ENCODE results near the gene DYNLT2.

Gene DYNLT2

DNA sequence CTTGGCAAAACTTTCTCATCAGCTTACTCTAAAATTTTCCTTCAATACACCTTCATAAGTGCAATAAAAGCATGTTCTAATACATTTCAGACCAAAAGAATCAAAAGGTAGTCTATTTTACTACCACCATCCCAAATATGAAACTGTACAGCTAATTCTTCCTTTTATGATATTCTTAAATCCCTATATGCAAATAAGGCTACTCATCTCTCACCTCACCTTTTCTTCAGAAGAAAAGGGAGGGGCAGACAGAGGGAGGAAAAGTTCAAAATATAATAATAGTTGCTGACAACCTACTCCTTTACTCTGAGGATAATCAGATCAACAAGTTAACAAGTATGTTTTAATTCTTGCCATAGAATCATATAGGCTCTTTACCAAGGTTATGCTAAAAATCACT, 42.1 kb downstream of the DYNLT2 start:
- Histone ChIP-seq H2BK15ac (ENCODE audit: low read length) (no peak overlapping the region), H2BK5ac (ENCODE audit: low read length) (no peak overlapping the region), H4K8ac (ENCODE audit: low read depth, low read length) (no peak overlapping the region), H2BK12ac (ENCODE audit: low read length) (no peak overlapping the region), H3K27ac (replicated peaks; ENCODE audit: low read length) (no peak overlapping the region), H3K23ac (ENCODE audit: low read depth, low read length, poor library complexity) (no peak overlapping the region), H3K4ac (ENCODE audit: low read length) (no peak overlapping the region), H2AFZ (ENCODE audit: low read length) (no peak overlapping the region), H3K27me3 (ENCODE audit: control insufficient read depth in 3 of 3, insufficient read depth in 3 of 3, low read depth in 1 of 3, low read length in 3 of 3) (no peaks in the 10 kb centered on the region), H3K18ac (ENCODE audit: low read length) (no peak overlapping the region), H3K9ac (ENCODE audit: low read depth, low read length, poor library complexity) (no peak overlapping the region), H2BK120ac (ENCODE audit: low read depth, low read length) (no peak overlapping the region), H3K4me1 (ENCODE audit: control insufficient read depth in 2 of 2, insufficient read depth in 1 of 2, low read depth in 1 of 2, low read length in 2 of 2) (peaks cover 0 to 1% of the 10 kb centered on the region in 2 donors), H3K36me3 (replicated peaks in 1 of 2; ENCODE audit: control insufficient read depth in 2 of 2, insufficient read depth in 2 of 2, low read length in 2 of 2) (peaks cover 8 to 97% of the 10 kb centered on the region in 2 donors), H2AK5ac (ENCODE audit: low read depth, low read length) (no peak overlapping the region), H3K4me3 (ENCODE audit: low read length in 2 of 2) (no peak overlapping the region), H3K9me3 (replicated peaks in 1 of 2; ENCODE audit: control insufficient read depth in 2 of 2, insufficient read depth in 1 of 2, low read depth in 1 of 2, low read length in 2 of 2) (no peaks in the 10 kb centered on the region), H3K4me2 (ENCODE audit: insufficient read depth, low read length, poor library complexity, severe bottlenecking) (no peak overlapping the region), H3K14ac (ENCODE audit: low read length) (no peak overlapping the region), H4K91ac (ENCODE audit: low read depth, low read length, poor library complexity) (no peak overlapping the region), H3K79me1 (ENCODE audit: low read depth, low read length) (peaks cover 2% of the 10 kb centered on the region)
- DNase-seq (ENCODE audit: low spot score), result no peak

DNA sequence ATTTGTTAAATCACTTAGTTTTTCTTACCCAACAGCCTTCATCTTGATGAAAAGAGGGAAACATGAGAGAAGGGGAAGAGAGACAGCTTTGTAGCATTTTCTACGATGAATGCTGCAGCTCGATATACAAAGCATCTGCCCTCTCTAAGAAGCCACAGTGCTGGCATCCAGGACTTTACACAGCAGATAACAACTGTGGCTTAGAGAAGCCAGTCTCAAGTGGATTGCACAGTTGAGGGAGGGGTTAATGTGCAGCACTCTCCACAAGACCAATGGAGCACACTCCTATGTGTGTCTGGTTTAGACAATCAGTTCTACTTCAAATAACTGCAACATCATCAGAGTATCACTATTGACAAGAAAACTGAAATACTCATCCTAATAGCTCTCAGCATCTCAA, 43.6 kb downstream of the DYNLT2 start:
- Histone ChIP-seq H3K9ac (ENCODE audit: low read depth, low read length, poor library complexity) (no peak overlapping the region), H4K91ac (ENCODE audit: low read depth, low read length, poor library complexity) (no peak overlapping the region), H3K14ac (ENCODE audit: low read length) (no peak overlapping the region), H4K8ac (ENCODE audit: low read depth, low read length) (no peak overlapping the region), H2AK5ac (ENCODE audit: low read depth, low read length) (no peak overlapping the region), H3K79me1 (ENCODE audit: low read depth, low read length) (peaks cover under 1% of the 10 kb centered on the region), H3K4me3 (ENCODE audit: low read length in 2 of 2) (no peak overlapping the region), H3K4ac (ENCODE audit: low read length) (no peak overlapping the region), H3K23ac (ENCODE audit: low read depth, low read length, poor library complexity) (no peak overlapping the region), H2BK12ac (ENCODE audit: low read length) (no peak overlapping the region), H3K27me3 (ENCODE audit: control insufficient read depth in 3 of 3, insufficient read depth in 3 of 3, low read depth in 1 of 3, low read length in 3 of 3) (no peaks in the 10 kb centered on the region), H3K27ac (replicated peaks; ENCODE audit: low read length) (no peak overlapping the region), H2BK120ac (ENCODE audit: low read depth, low read length) (no peak overlapping the region), H3K9me3 (replicated peaks in 1 of 2; ENCODE audit: control insufficient read depth in 2 of 2, insufficient read depth in 1 of 2, low read depth in 1 of 2, low read length in 2 of 2) (no peaks in the 10 kb centered on the region), H2BK5ac (ENCODE audit: low read length) (no peak overlapping the region), H3K4me2 (ENCODE audit: insufficient read depth, low read length, poor library complexity, severe bottlenecking) (no peak overlapping the region), H3K18ac (ENCODE audit: low read length) (no peak overlapping the region), H3K4me1 (ENCODE audit: control insufficient read depth in 2 of 2, insufficient read depth in 1 of 2, low read depth in 1 of 2, low read length in 2 of 2) (peaks cover 0 to 8% of the 10 kb centered on the region in 2 donors), H3K36me3 (replicated peaks in 1 of 2; ENCODE audit: control insufficient read depth in 2 of 2, insufficient read depth in 2 of 2, low read length in 2 of 2) (peaks cover 5 to 100% of the 10 kb centered on the region in 2 donors), H2AFZ (ENCODE audit: low read length) (no peak overlapping the region), H2BK15ac (ENCODE audit: low read length) (no peak overlapping the region)
- no CpG with 5 or more reads among the region's 2 CpGs for WGBS, 2 donors (ENCODE audit: extremely low coverage in 2 of 2, insufficient read length in 2 of 2, insufficient replicate concordance in 1 of 2)
- DNase-seq (ENCODE audit: low spot score), result no peak

DNA sequence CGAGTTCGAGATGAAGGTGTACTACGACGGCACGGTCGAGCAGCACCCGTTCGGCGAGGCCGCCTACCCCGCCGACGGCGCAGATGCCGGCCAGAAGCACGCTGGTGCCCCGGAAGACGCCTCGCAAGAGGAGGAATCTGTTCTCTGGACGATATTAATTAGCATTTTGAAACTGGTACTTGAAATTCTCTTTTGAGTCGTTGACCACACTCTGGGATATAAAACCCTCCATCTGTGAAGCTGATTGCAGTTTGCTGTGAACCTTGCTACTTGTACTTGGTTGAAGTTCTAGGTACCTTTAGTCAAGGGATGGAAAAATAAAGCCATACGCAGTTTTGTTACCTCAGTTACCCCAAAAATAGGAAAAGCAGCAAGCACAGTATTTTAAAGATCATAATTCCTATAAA, 48.5 kb downstream of the DYNLT2 start:
- H3K9me3 ChIP-seq (replicated peaks in 1 of 2; ENCODE audit: control insufficient read depth in 2 of 2, insufficient read depth in 1 of 2, low read depth in 1 of 2, low read length in 2 of 2), result peaks cover 4% of the 10 kb centered on the region in 2 donors
- peak overlapping the region; percentile 81 for H3K4ac ChIP-seq (ENCODE audit: low read length)
- no CpG with 5 or more reads among the region's 22 CpGs for WGBS, 2 donors (ENCODE audit: extremely low coverage in 2 of 2, insufficient read length in 2 of 2, insufficient replicate concordance in 1 of 2)
- DNase-seq (ENCODE audit: low spot score), result no peak
- no peak overlapping the region for H3K27ac ChIP-seq (replicated peaks; ENCODE audit: low read length)
- peak overlapping the region; percentile 98 for H3K9ac ChIP-seq (ENCODE audit: low read depth, low read length, poor library complexity)
- H2BK15ac ChIP-seq (ENCODE audit: low read length), result peak overlapping the region; percentile 59
- H4K91ac ChIP-seq (ENCODE audit: low read depth, low read length, poor library complexity), result no peak overlapping the region
- no peaks in the 10 kb centered on the region for H3K27me3 ChIP-seq (ENCODE audit: control insufficient read depth in 3 of 3, insufficient read depth in 3 of 3, low read depth in 1 of 3, low read length in 3 of 3)
- peak overlapping the region; percentile 59 for H4K8ac ChIP-seq (ENCODE audit: low read depth, low read length)
- peak overlapping the region; percentile 97 for H3K18ac ChIP-seq (ENCODE audit: low read length)
- H2AK5ac ChIP-seq (ENCODE audit: low read depth, low read length), result peak overlapping the region; percentile 97
- H3K79me1 ChIP-seq (ENCODE audit: low read depth, low read length), result peaks cover 25% of the 10 kb centered on the region
- H3K36me3 ChIP-seq (replicated peaks in 1 of 2; ENCODE audit: control insufficient read depth in 2 of 2, insufficient read depth in 2 of 2, low read length in 2 of 2), result peaks cover 13 to 79% of the 10 kb centered on the region in 2 donors
- peak overlapping the region; percentile 92 for H3K4me2 ChIP-seq (ENCODE audit: insufficient read depth, low read length, poor library complexity, severe bottlenecking)
- no peak overlapping the region for H3K14ac ChIP-seq (ENCODE audit: low read length)
- H2AFZ ChIP-seq (ENCODE audit: low read length), result peak overlapping the region; percentile 99
- H3K4me1 ChIP-seq (ENCODE audit: control insufficient read depth in 2 of 2, insufficient read depth in 1 of 2, low read depth in 1 of 2, low read length in 2 of 2), result peaks cover 6 to 23% of the 10 kb centered on the region in 2 donors
- peak overlapping the region; percentile 49 for H2BK12ac ChIP-seq (ENCODE audit: low read length)
- peak overlapping the region; percentile 97 to 98 for H3K4me3 ChIP-seq (ENCODE audit: low read length in 2 of 2)
- peak overlapping the region; percentile 99 for H3K23ac ChIP-seq (ENCODE audit: low read depth, low read length, poor library complexity)
- H2BK120ac ChIP-seq (ENCODE audit: low read depth, low read length), result no peak overlapping the region
- H2BK5ac ChIP-seq (ENCODE audit: low read length), result peak overlapping the region; percentile 59

DNA sequence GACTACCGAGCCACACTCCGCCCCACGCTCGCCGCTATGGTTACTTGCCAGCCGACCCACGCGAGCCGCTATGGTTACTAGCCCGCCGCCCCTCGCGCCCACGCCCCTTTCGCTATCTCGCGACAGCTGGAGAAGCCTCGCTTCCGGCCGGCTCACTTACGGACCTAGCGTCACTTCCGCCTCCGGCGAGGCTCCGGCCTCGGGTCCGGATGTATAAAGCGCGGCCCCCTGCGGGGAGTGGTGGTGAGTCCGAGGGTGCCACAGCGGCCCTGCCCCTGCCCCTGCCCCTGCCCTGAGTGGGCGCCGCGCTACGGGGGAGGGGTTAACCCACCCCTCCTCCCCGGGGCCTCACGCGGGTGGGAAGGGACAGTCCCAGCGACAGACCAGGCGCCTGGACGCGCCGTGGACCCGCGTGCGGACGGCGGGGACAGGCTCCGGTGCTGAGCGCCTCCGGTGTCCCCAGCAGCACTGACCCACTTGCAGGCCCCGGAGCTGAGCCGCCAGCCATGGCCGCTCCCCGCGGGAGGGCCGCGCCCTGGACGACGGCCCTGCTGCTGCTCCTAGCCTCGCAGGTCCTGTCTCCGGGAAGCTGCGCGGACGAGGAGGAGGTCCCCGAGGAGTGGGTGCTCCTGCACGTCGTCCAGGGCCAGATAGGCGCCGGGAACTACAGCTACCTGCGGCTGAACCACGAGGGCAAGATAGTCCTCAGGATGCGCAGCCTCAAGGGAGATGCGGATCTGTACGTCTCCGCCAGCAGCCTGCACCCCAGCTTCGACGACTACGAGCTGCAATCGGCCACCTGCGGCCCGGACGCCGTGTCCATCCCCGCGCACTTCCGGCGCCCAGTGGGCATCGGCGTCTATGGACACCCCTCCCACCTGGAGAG, 49.2 kb downstream of the DYNLT2 start, which contains the start of the genes C6orf120 and WDR27:
TSS of gene C6orf120 (plus strand) at position 173 of the 886 bp plus-strand sequence. CDS start at position 507, 334 bp downstream.
TSS of gene WDR27 (minus strand) at position 76 of the 886 bp plus-strand sequence. CDS start 13,024 bp downstream, outside the sequence.
- peak within 1 kb of the TSS; percentile 81 for H3K4ac ChIP-seq (ENCODE audit: low read length)
- H3K27ac ChIP-seq (replicated peaks; ENCODE audit: low read length), result no peak within 1 kb of the TSS
- H2BK120ac ChIP-seq (ENCODE audit: low read depth, low read length), result no peak within 1 kb of the TSS
- peaks cover 4 to 7% of the 10 kb centered on the region in 2 donors for H3K9me3 ChIP-seq (replicated peaks in 1 of 2; ENCODE audit: control insufficient read depth in 2 of 2, insufficient read depth in 1 of 2, low read depth in 1 of 2, low read length in 2 of 2)
- peaks cover 13 to 76% of the 10 kb centered on the region in 2 donors for H3K36me3 ChIP-seq (replicated peaks in 1 of 2; ENCODE audit: control insufficient read depth in 2 of 2, insufficient read depth in 2 of 2, low read length in 2 of 2)
- H2AFZ ChIP-seq (ENCODE audit: low read length), result peak within 1 kb of the TSS; percentile 99
- H3K4me3 ChIP-seq (ENCODE audit: low read length in 2 of 2), result peak within 1 kb of the TSS; percentile 97 to 98
- peak within 1 kb of the TSS; percentile 92 for H3K4me2 ChIP-seq (ENCODE audit: insufficient read depth, low read length, poor library complexity, severe bottlenecking)
- no CpG with 5 or more reads among the region's 92 CpGs for WGBS, 2 donors (ENCODE audit: extremely low coverage in 2 of 2, insufficient read length in 2 of 2, insufficient replicate concordance in 1 of 2)
- peaks cover 6 to 23% of the 10 kb centered on the region in 2 donors for H3K4me1 ChIP-seq (ENCODE audit: control insufficient read depth in 2 of 2, insufficient read depth in 1 of 2, low read depth in 1 of 2, low read length in 2 of 2)
- H2BK15ac ChIP-seq (ENCODE audit: low read length), result peak within 1 kb of the TSS; percentile 68
- peak within 1 kb of the TSS; percentile 100 for H3K9ac ChIP-seq (ENCODE audit: low read depth, low read length, poor library complexity)
- peak within 1 kb of the TSS; percentile 95 for H4K91ac ChIP-seq (ENCODE audit: low read depth, low read length, poor library complexity)
- peak within 1 kb of the TSS; percentile 59 for H2BK5ac ChIP-seq (ENCODE audit: low read length)
- H2AK5ac ChIP-seq (ENCODE audit: low read depth, low read length), result peak within 1 kb of the TSS; percentile 97
- H3K27me3 ChIP-seq (ENCODE audit: control insufficient read depth in 3 of 3, insufficient read depth in 3 of 3, low read depth in 1 of 3, low read length in 3 of 3), result no peaks in the 10 kb centered on the region
- peaks cover 25% of the 10 kb centered on the region for H3K79me1 ChIP-seq (ENCODE audit: low read depth, low read length)
- H2BK12ac ChIP-seq (ENCODE audit: low read length), result peak within 1 kb of the TSS; percentile 49
- peak; percentile 91 for DNase-seq (ENCODE audit: low spot score)
- peak within 1 kb of the TSS; percentile 99 for H3K23ac ChIP-seq (ENCODE audit: low read depth, low read length, poor library complexity)
- H3K14ac ChIP-seq (ENCODE audit: low read length), result peak within 1 kb of the TSS; percentile 95
- H3K18ac ChIP-seq (ENCODE audit: low read length), result peak within 1 kb of the TSS; percentile 98
- H4K8ac ChIP-seq (ENCODE audit: low read depth, low read length), result peak within 1 kb of the TSS; percentile 59

Data from neuronal stem cell (in vitro differentiated cells).